Measurements from ENCODE around the gene LDHAL6A. TPM values are rescaled to one million over a fixed set of nuclear protein-coding genes. Genes with fewer than 3 reads are reported as not detected.
"Not testable (repeated sequence)": the region's sequence is repeated elsewhere in the genome, so short reads cannot be mapped to it uniquely, and the experiment has no call there.

Gene LDHAL6A
- total RNA-seq, result not detected

DNA sequence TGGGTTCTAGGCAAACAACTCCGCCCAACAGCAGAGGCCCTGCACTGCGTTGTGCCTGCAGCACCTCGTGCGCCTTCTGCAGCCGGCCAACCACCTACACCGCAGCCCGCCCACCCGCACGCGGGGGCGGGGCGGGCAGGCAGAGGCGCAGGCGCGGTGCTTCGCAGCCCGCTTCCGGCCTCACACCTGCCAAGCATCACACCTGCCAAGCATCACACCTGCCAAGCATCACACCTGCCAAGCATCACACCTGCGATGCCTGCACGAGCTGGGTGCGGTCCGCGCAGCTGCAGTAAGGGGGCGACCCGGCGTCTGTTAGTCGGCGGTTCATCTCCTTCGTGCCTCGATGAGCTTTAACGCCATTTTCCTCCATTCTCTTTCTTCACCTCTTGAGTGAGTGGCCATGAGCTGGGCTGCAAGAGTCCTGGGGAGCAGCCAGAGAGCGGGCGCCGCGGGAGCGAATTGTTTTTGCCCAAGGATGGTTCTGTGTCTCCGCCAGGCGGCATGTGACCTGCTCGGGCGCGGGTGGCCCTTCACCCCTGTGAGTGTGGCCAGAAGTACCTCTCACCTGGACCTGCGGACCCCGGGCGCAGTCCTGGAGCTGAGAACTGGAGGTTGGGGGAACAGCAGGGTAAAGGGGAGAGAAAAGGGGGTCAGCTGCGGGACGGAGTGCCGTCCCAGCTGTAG, at the start of gene LDHAL6A:
LDHAL6A (plus strand) TSS at position 171 of the 687 bp plus-strand sequence. CDS start 825 bp downstream, outside the sequence.
- H3K27ac Mint-ChIP-seq, result no peak within 1 kb of the TSS
- peaks cover 8% of the 10 kb centered on the region for H3K27me3 Mint-ChIP-seq (ENCODE audit: low read depth)
- no peak within 1 kb of the TSS for H3K4me3 Mint-ChIP-seq
- no peaks in the 10 kb centered on the region for H3K9me3 Mint-ChIP-seq
- ATAC-seq (replicated peaks in 1 of 2) (no peak), DNase-seq (no peak)
- H3K36me3 Mint-ChIP-seq (ENCODE audit: insufficient read depth in 2 of 2), result no peaks in the 10 kb centered on the region
- H3K4me1 Mint-ChIP-seq (ENCODE audit: low read depth), result no peaks in the 10 kb centered on the region

DNA sequence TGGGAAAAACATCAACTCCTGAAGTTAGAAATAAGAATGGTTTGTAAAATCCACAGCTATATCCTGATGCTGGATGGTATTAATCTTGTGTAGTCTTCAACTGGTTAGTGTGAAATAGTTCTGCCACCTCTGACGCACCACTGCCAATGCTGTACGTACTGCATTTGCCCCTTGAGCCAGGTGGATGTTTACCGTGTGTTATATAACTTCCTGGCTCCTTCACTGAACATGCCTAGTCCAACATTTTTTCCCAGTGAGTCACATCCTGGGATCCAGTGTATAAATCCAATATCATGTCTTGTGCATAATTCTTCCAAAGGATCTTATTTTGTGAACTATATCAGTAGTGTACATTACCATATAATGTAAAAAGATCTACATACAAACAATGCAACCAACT, 48.3 kb upstream of the LDHAL6A start:
- H3K4me3 Mint-ChIP-seq; H3K27ac Mint-ChIP-seq; DNase-seq; ATAC-seq (replicated peaks in 1 of 2); H3K9me3 Mint-ChIP-seq; H3K27me3 Mint-ChIP-seq (ENCODE audit: low read depth): not testable (repeated sequence)
- peaks cover 3 to 25% of the 10 kb centered on the region in 2 donors for H3K36me3 Mint-ChIP-seq (ENCODE audit: insufficient read depth in 2 of 2)
- peaks cover 21% of the 10 kb centered on the region for H3K4me1 Mint-ChIP-seq (ENCODE audit: low read depth)

- peaks cover 0 to 2% of the 10 kb centered on the region in 2 donors for H3K9me3 Mint-ChIP-seq
- no peaks in the 10 kb centered on the region for H3K27me3 Mint-ChIP-seq (ENCODE audit: low read depth)
- H3K27ac Mint-ChIP-seq, result no peak overlapping the region
- H3K36me3 Mint-ChIP-seq (ENCODE audit: insufficient read depth in 2 of 2), result peaks cover 3 to 14% of the 10 kb centered on the region in 2 donors
- DNase-seq (no peak), ATAC-seq (replicated peaks in 1 of 2) (peak in 1 of 2 donors; percentile 14)
- peaks cover 13% of the 10 kb centered on the region for H3K4me1 Mint-ChIP-seq (ENCODE audit: low read depth)
- H3K4me3 Mint-ChIP-seq, result no peak overlapping the region
These were observed 46.9 kb upstream of the LDHAL6A start for GRCh38 chr11:18408558-18409291.

DNA sequence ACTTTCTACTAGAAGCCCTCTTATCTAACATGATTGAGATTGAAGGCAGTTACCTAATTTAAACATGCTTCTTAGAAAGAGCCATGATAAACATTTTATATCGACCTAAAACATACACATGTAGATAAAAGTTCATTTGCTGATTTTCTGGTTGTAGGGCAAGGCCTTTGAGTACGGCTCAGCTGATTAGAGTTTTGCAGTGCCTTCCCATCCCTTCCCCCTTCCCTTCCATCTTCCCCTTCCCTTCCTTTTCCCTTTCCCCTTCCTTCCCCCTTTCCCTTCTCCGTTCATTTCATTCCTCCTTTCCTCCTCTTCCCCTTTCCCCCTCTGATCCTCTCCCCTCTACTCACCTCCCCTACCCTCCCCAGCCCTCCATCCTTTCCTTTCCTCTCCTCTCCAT, 39.2 kb upstream of the LDHAL6A start:
- H3K27ac Mint-ChIP-seq, result no peak overlapping the region
- H3K36me3 Mint-ChIP-seq (ENCODE audit: insufficient read depth in 2 of 2), result no peaks in the 10 kb centered on the region
- H3K9me3 Mint-ChIP-seq, result no peaks in the 10 kb centered on the region
- H3K4me1 Mint-ChIP-seq (ENCODE audit: low read depth), result peaks cover 15% of the 10 kb centered on the region
- no peak overlapping the region for H3K4me3 Mint-ChIP-seq
- DNase-seq (no peak), ATAC-seq (replicated peaks in 1 of 2) (no peak)
- no peaks in the 10 kb centered on the region for H3K27me3 Mint-ChIP-seq (ENCODE audit: low read depth)

DNA sequence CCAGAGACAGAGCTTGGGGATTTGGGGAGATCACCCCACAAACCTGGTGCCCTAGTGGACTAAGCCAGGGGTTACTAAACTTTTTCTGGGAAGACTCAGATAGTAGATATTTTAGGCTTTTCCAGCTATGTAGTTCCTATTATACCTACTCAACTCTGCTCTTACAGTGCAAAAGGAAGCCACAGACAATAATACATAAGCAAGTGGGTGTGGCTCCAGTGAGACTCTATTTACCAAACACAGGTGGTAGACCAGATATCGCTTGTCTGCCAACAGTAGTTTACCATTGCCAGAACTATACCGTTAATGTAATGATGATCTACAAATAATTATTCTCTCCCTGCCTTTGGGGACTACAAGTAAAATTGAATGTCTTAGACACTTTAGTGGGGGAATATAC, 36.6 kb upstream of the LDHAL6A start:
- no peaks in the 10 kb centered on the region for H3K9me3 Mint-ChIP-seq
- H3K36me3 Mint-ChIP-seq (ENCODE audit: insufficient read depth in 2 of 2), result no peaks in the 10 kb centered on the region
- DNase-seq (no peak), ATAC-seq (replicated peaks in 1 of 2) (no peak)
- no peaks in the 10 kb centered on the region for H3K27me3 Mint-ChIP-seq (ENCODE audit: low read depth)
- no peak overlapping the region for H3K4me3 Mint-ChIP-seq
- H3K27ac Mint-ChIP-seq, result no peak overlapping the region
- H3K4me1 Mint-ChIP-seq (ENCODE audit: low read depth), result peaks cover 9% of the 10 kb centered on the region

DNA sequence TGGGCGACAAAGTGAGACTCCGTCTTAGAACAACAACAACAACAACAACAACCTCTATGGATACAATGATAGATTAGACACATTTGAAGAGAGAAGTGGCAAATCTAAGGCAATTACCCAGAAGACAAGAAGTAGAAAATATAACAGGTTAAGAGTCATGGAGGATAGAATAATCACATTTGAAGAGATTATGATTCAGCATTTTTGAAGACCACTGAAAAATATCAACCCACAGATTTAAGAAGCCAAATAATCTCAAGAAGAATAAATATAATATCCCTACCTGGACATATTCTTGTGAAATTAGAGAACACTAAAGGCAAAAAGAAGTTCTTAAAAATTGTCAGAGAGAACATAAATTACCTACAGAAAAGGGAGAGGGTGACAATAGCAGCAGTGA, 35.6 kb upstream of the LDHAL6A start:
- ATAC-seq (replicated peaks in 1 of 2), result no peak
- H3K27me3 Mint-ChIP-seq (ENCODE audit: low read depth), result no peaks in the 10 kb centered on the region

DNA sequence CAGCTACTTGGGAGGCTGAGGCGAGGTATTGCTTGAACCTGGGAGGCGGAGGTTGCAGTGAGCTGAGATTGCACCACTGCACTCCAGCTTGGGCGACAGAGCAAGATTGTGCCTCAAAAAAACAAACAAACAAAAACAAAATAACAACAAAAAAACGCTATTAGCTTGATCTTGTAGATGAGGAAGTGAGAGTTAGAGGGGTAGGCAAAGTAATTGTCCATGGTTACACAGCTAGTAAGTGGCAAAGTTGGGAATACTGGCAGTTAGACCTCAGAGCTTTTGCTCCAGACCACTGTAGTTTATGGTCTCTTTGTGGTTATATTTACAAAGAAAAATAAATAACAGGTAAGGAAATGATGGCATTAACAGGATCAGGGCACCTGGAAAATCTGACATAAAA, 28.4 kb upstream of the LDHAL6A start:
- no peak overlapping the region for H3K4me3 Mint-ChIP-seq
- DNase-seq, result no peak
- H3K27me3 Mint-ChIP-seq (ENCODE audit: low read depth), result no peaks in the 10 kb centered on the region
- H3K36me3 Mint-ChIP-seq (ENCODE audit: insufficient read depth in 2 of 2), result peaks cover 0 to 3% of the 10 kb centered on the region in 2 donors
- H3K27ac Mint-ChIP-seq, result no peak overlapping the region
- no peak for ATAC-seq (replicated peaks in 1 of 2)
- H3K9me3 Mint-ChIP-seq, result peaks cover 1 to 2% of the 10 kb centered on the region in 2 donors
- H3K4me1 Mint-ChIP-seq (ENCODE audit: low read depth), result no peaks in the 10 kb centered on the region

More for the DNA sequence above, 35.6 kb upstream of the LDHAL6A start:
- no peaks in the 10 kb centered on the region for H3K9me3 Mint-ChIP-seq
- no peak for DNase-seq
- H3K27ac Mint-ChIP-seq, result peak overlapping the region; percentile 2
- H3K4me3 Mint-ChIP-seq, result no peak overlapping the region
- H3K36me3 Mint-ChIP-seq (ENCODE audit: insufficient read depth in 2 of 2), result no peaks in the 10 kb centered on the region
- peaks cover 9% of the 10 kb centered on the region for H3K4me1 Mint-ChIP-seq (ENCODE audit: low read depth)

DNA sequence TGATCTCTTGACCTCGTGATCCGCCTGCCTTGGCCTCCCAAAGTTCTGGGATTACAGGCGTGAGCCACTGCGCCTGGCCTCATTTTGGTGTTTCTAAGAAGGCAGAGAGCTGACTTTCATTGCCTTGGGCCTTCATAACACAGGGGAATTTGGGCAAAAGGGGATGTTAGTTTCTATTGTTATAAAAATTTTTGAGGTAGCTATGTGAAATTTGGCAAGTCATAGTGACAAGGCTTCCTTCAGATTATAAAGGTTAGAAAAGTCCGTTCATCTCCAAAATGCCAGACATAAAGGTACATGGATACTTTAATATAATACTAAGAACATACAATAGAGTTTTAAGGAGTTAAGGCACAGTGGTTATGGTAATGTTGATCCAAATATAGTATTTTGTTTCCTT, 26.3 kb upstream of the LDHAL6A start:
- H3K27me3 Mint-ChIP-seq (ENCODE audit: low read depth), result no peaks in the 10 kb centered on the region

GRCh38 chr11:18438691-18439090, 17.0 kb upstream of the LDHAL6A start:
- peaks cover under 1% of the 10 kb centered on the region for H3K4me1 Mint-ChIP-seq (ENCODE audit: low read depth)
- H3K4me3 Mint-ChIP-seq, result no peak overlapping the region
- no peak overlapping the region for H3K27ac Mint-ChIP-seq
- H3K36me3 Mint-ChIP-seq (ENCODE audit: insufficient read depth in 2 of 2), result peaks cover 0 to 5% of the 10 kb centered on the region in 2 donors
- no peak for DNase-seq
- H3K27me3 Mint-ChIP-seq (ENCODE audit: low read depth), result no peaks in the 10 kb centered on the region
- ATAC-seq (replicated peaks in 1 of 2), result no peak
- H3K9me3 Mint-ChIP-seq, result peaks cover 3 to 7% of the 10 kb centered on the region in 2 donors

More for the DNA sequence above, 26.3 kb upstream of the LDHAL6A start:
- Mint-ChIP-seq H3K36me3 (ENCODE audit: insufficient read depth in 2 of 2) (peaks cover 0 to 5% of the 10 kb centered on the region in 2 donors), H3K27ac (no peak overlapping the region), H3K4me3 (no peak overlapping the region), H3K9me3 (peaks cover 4 to 5% of the 10 kb centered on the region in 2 donors), H3K4me1 (ENCODE audit: low read depth) (peaks cover 5% of the 10 kb centered on the region)
- DNase-seq (no peak), ATAC-seq (replicated peaks in 1 of 2) (no peak)

DNA sequence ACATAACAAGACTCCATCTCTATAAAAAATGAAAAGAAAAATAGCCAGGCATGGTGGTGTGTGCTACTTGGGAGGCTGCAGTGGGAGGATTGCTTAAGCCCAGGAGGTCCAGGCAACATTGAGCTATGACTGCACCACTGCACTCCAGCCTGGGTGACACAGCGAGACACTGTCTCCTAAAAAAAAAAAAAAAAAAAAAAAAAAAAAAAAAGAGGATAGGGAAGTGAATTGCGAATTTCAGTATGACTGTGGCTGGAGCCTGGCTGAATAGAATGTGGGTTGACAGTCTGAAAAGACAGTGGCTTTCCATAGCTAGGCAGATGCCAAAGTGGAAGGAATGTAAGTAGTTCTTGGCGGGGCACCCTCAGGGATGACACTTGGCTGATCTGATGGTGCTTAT, 6.4 kb upstream of the LDHAL6A start:
- Mint-ChIP-seq H3K4me3 (no peak overlapping the region), H3K27ac (no peak overlapping the region), H3K4me1 (ENCODE audit: low read depth) (no peaks in the 10 kb centered on the region), H3K27me3 (ENCODE audit: low read depth) (peaks cover 5% of the 10 kb centered on the region), H3K9me3 (no peaks in the 10 kb centered on the region), H3K36me3 (ENCODE audit: insufficient read depth in 2 of 2) (no peaks in the 10 kb centered on the region)
- ATAC-seq (replicated peaks in 1 of 2), result no peak
- DNase-seq, result no peak

- Mint-ChIP-seq H3K9me3 (no peaks in the 10 kb centered on the region), H3K27ac (no peak overlapping the region), H3K27me3 (ENCODE audit: low read depth) (peaks cover 8% of the 10 kb centered on the region), H3K4me1 (ENCODE audit: low read depth) (no peaks in the 10 kb centered on the region), H3K36me3 (ENCODE audit: insufficient read depth in 2 of 2) (no peaks in the 10 kb centered on the region), H3K4me3 (no peak overlapping the region)
- no peak for ATAC-seq (replicated peaks in 1 of 2)
- no peak for DNase-seq
These were observed 2.7 kb upstream of the LDHAL6A start for GRCh38 chr11:18452927-18453326.

GRCh38 chr11:18457450-18457849, 1.8 kb downstream of the LDHAL6A start:
- H3K4me3 Mint-ChIP-seq, result no peak overlapping the region
- H3K9me3 Mint-ChIP-seq, result no peaks in the 10 kb centered on the region
- H3K4me1 Mint-ChIP-seq (ENCODE audit: low read depth), result no peaks in the 10 kb centered on the region
- DNase-seq (no peak), ATAC-seq (replicated peaks in 1 of 2) (no peak)
- no peak overlapping the region for H3K27ac Mint-ChIP-seq
- H3K27me3 Mint-ChIP-seq (ENCODE audit: low read depth), result peaks cover 8% of the 10 kb centered on the region
- no peaks in the 10 kb centered on the region for H3K36me3 Mint-ChIP-seq (ENCODE audit: insufficient read depth in 2 of 2)

GRCh38 chr11:18459634-18460033, 4.0 kb downstream of the LDHAL6A start:
- Mint-ChIP-seq H3K4me1 (ENCODE audit: low read depth) (no peaks in the 10 kb centered on the region), H3K9me3 (no peaks in the 10 kb centered on the region), H3K27ac (no peak overlapping the region), H3K4me3 (no peak overlapping the region), H3K36me3 (ENCODE audit: insufficient read depth in 2 of 2) (no peaks in the 10 kb centered on the region), H3K27me3 (ENCODE audit: low read depth) (peaks cover 8% of the 10 kb centered on the region)
- ATAC-seq (replicated peaks in 1 of 2) (no peak), DNase-seq (no peak)

Data from activated T-cell treated with anti-CD3 and anti-CD28 coated beads, Interleukin-2, amount 50 U/mL, for 72 hours (primary cell).